HEK293T (cell line): Measurements from ENCODE around the gene SLCO3A1.

Experiments
- ARNT ChIP-seq: fragments of 450-650 bp; IDR thresholded peaks from 2 replicates; pipeline ENCODE4 v1.6.1; 2017; ENCODE audit warnings: mild to moderate bottlenecking
- FOXA1 ChIP-seq: fragments of 450-650 bp; IDR thresholded peaks from 2 replicates; pipeline ENCODE4 v1.6.1; 2016; ENCODE audit warnings: mild to moderate bottlenecking
- FOXK2 ChIP-seq: fragments of 450-650 bp; IDR thresholded peaks from 2 replicates; pipeline ENCODE4 v1.6.1; 2016; ENCODE audit warnings: mild to moderate bottlenecking
- FOXM1 ChIP-seq: fragments of 450-650 bp; IDR thresholded peaks from 2 replicates; pipeline ENCODE4 v1.6.1; 2017; ENCODE audit warnings: mild to moderate bottlenecking, borderline replicate concordance
- HDGF ChIP-seq: fragments of 450-650 bp; IDR thresholded peaks from 2 replicates; pipeline ENCODE4 v1.6.1; 2017; ENCODE audit warnings: antibody characterized with exemption, borderline replicate concordance
- L3MBTL2 ChIP-seq: fragments of 450-650 bp; conservative IDR thresholded peaks from 2 replicates; pipeline ENCODE4 v1.6.1; 2016; ENCODE audit warnings: mild to moderate bottlenecking
- NFRKB ChIP-seq: fragments of 450-650 bp; IDR thresholded peaks from 2 replicates; pipeline ENCODE4 v1.6.1; 2016; ENCODE audit warnings: mild to moderate bottlenecking, moderate library complexity
- SP1 ChIP-seq: fragments of 450-650 bp; IDR thresholded peaks from 2 replicates; pipeline ENCODE4 v1.6.1; 2017
- SUZ12 ChIP-seq: fragments of 450-650 bp; IDR thresholded peaks from 2 replicates; pipeline ENCODE4 v1.6.1; 2016; ENCODE audit warnings: mild to moderate bottlenecking
- TARDBP ChIP-seq: fragments of 450-650 bp; IDR thresholded peaks from 2 replicates; pipeline ENCODE4 v1.6.1; 2016
- ZNF384 ChIP-seq: fragments of 450-650 bp; IDR thresholded peaks from 2 replicates; pipeline ENCODE4 v1.6.1; 2016
- TF ChIP-seq, protein P1 (sequence below): fragments of 450-650 bp; IDR thresholded peaks from 2 replicates; pipeline ENCODE4 v1.6.1; 2016

DNA sequence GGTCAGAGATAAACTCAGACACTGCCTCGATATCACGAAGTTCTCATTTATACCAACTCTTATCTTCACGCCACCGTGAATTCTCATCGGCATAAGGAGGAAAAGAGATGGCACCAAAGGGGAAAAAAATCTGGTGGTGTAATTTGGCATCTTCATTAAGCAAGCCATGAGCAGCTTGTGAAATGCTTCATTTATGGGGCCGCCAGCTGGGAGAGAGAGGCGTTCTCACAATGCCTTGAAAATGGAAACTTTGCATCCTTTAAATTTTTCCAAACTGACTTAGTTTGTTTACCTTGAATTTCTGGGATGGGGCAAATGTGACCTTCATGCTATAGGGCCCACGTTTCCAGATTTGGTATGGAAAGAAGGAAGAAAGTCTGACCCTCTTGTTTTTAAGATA, 297.7 kb downstream of the SLCO3A1 start:
- TF ChIP-seq, protein P1, sequence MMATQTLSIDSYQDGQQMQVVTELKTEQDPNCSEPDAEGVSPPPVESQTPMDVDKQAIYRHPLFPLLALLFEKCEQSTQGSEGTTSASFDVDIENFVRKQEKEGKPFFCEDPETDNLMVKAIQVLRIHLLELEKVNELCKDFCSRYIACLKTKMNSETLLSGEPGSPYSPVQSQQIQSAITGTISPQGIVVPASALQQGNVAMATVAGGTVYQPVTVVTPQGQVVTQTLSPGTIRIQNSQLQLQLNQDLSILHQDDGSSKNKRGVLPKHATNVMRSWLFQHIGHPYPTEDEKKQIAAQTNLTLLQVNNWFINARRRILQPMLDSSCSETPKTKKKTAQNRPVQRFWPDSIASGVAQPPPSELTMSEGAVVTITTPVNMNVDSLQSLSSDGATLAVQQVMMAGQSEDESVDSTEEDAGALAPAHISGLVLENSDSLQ: no peak
- TF ChIP-seq SP1: no peak
- TF ChIP-seq NFRKB: no peak
- TF ChIP-seq L3MBTL2: no peak
- TF ChIP-seq ZNF384: no peak
- no peak for TF ChIP-seq SUZ12
- TF ChIP-seq HDGF: no peak
- no peak for TF ChIP-seq ARNT
- TF ChIP-seq FOXK2: no peak
- no peak for TF ChIP-seq TARDBP
- no peak for TF ChIP-seq FOXA1
- TF ChIP-seq FOXM1: no peak
